ENCODE measurements around the gene PIGT. TPM values are rescaled to one million over a fixed set of nuclear protein-coding genes. Genes with fewer than 3 reads are reported as not detected.

Gene PIGT
- total RNA-seq, 2 donors from 2014 or later, result 83.3 to 90.1 TPM

- Histone ChIP-seq H3K27ac (ENCODE audit: low read depth, low read length) (no peak overlapping the region), H3K4me1 (ENCODE audit: control insufficient read depth, insufficient read depth, low read length) (no peaks in the 10 kb centered on the region), H3K9ac (ENCODE audit: extremely low read depth, low read length, poor library complexity, severe bottlenecking) (no peak overlapping the region), H3K4me3 (ENCODE audit: low read length) (no peak overlapping the region), H3K36me3 (ENCODE audit: control insufficient read depth, insufficient read depth, low read length) (peaks cover 22% of the 10 kb centered on the region), H3K9me3 (ENCODE audit: control insufficient read depth, low read length) (no peaks in the 10 kb centered on the region), H3K27me3 (ENCODE audit: control insufficient read depth, insufficient read depth, low read length, poor library complexity, severe bottlenecking) (no peaks in the 10 kb centered on the region)
- Mint-ChIP-seq H3K4me1 (peaks cover 6% of the 10 kb centered on the region), H3K27me3 (ENCODE audit: insufficient read depth) (no peaks in the 10 kb centered on the region), H3K36me3 (ENCODE audit: low read depth) (peaks cover 24% of the 10 kb centered on the region), H3K9me3 (no peaks in the 10 kb centered on the region), H3K27ac (no peak overlapping the region), H3K4me3 (no peak overlapping the region)
- no peak for DNase-seq
- WGBS, 2 experiments (ENCODE audit: insufficient coverage in 1 of 2, insufficient read length in 1 of 2), result 85% methylated on average over 2 of the region's 2 CpGs; no CpG with 5 or more reads in 1 of the 2 experiments
- TF ChIP-seq, protein P1, sequence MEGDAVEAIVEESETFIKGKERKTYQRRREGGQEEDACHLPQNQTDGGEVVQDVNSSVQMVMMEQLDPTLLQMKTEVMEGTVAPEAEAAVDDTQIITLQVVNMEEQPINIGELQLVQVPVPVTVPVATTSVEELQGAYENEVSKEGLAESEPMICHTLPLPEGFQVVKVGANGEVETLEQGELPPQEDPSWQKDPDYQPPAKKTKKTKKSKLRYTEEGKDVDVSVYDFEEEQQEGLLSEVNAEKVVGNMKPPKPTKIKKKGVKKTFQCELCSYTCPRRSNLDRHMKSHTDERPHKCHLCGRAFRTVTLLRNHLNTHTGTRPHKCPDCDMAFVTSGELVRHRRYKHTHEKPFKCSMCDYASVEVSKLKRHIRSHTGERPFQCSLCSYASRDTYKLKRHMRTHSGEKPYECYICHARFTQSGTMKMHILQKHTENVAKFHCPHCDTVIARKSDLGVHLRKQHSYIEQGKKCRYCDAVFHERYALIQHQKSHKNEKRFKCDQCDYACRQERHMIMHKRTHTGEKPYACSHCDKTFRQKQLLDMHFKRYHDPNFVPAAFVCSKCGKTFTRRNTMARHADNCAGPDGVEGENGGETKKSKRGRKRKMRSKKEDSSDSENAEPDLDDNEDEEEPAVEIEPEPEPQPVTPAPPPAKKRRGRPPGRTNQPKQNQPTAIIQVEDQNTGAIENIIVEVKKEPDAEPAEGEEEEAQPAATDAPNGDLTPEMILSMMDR (conservative IDR thresholded peaks at IDR 0.05), result no peak
These were observed 13.7 kb downstream of the PIGT start for GRCh38 chr20:45429618-45430017.

GRCh38 chr20:45432294-45432693, 16.4 kb downstream of the PIGT start:
- Mint-ChIP-seq H3K4me3 (no peak overlapping the region), H3K36me3 (ENCODE audit: low read depth) (peaks cover 15% of the 10 kb centered on the region), H3K27me3 (ENCODE audit: insufficient read depth) (no peaks in the 10 kb centered on the region), H3K27ac (no peak overlapping the region), H3K9me3 (no peaks in the 10 kb centered on the region), H3K4me1 (peaks cover 7% of the 10 kb centered on the region)
- Histone ChIP-seq H3K4me1 (ENCODE audit: control insufficient read depth, insufficient read depth, low read length) (no peaks in the 10 kb centered on the region), H3K9me3 (ENCODE audit: control insufficient read depth, low read length) (no peaks in the 10 kb centered on the region), H3K4me3 (ENCODE audit: low read length) (no peak overlapping the region), H3K27me3 (ENCODE audit: control insufficient read depth, insufficient read depth, low read length, poor library complexity, severe bottlenecking) (no peaks in the 10 kb centered on the region), H3K27ac (ENCODE audit: low read depth, low read length) (no peak overlapping the region), H3K9ac (ENCODE audit: extremely low read depth, low read length, poor library complexity, severe bottlenecking) (no peak overlapping the region), H3K36me3 (ENCODE audit: control insufficient read depth, insufficient read depth, low read length) (peaks cover 7% of the 10 kb centered on the region)
- no peak for DNase-seq
- 95 to 98% methylated on average over 5 of the region's 5 CpGs for WGBS, 2 experiments (ENCODE audit: insufficient coverage in 1 of 2, insufficient read length in 1 of 2)
- TF ChIP-seq, protein P1 (conservative IDR thresholded peaks at IDR 0.05), result no peak

GRCh38 chr20:45433316-45433715, 17.4 kb downstream of the PIGT start:
- Mint-ChIP-seq H3K27me3 (ENCODE audit: insufficient read depth) (no peaks in the 10 kb centered on the region), H3K4me3 (no peak overlapping the region), H3K9me3 (no peaks in the 10 kb centered on the region), H3K27ac (no peak overlapping the region), H3K36me3 (ENCODE audit: low read depth) (peaks cover 15% of the 10 kb centered on the region), H3K4me1 (peaks cover 7% of the 10 kb centered on the region)
- TF ChIP-seq, protein P1 (conservative IDR thresholded peaks at IDR 0.05), result no peak
- DNase-seq, result no peak
- Histone ChIP-seq H3K4me3 (ENCODE audit: low read length) (no peak overlapping the region), H3K27ac (ENCODE audit: low read depth, low read length) (no peak overlapping the region), H3K4me1 (ENCODE audit: control insufficient read depth, insufficient read depth, low read length) (no peaks in the 10 kb centered on the region), H3K9ac (ENCODE audit: extremely low read depth, low read length, poor library complexity, severe bottlenecking) (no peak overlapping the region), H3K27me3 (ENCODE audit: control insufficient read depth, insufficient read depth, low read length, poor library complexity, severe bottlenecking) (no peaks in the 10 kb centered on the region), H3K9me3 (ENCODE audit: control insufficient read depth, low read length) (no peaks in the 10 kb centered on the region), H3K36me3 (ENCODE audit: control insufficient read depth, insufficient read depth, low read length) (peaks cover 7% of the 10 kb centered on the region)
- 70 to 92% methylated on average over 2 to 3 of the region's 3 CpGs for WGBS, 2 experiments (ENCODE audit: insufficient coverage in 1 of 2, insufficient read length in 1 of 2)

Measured in endodermal cell (in vitro differentiated cells).